Measurements from ENCODE around the gene GCNT1.
"Not testable (repeated sequence)": the region's sequence is repeated elsewhere in the genome, so short reads cannot be mapped to it uniquely, and the experiment has no call there.

GCNT1 gene

GRCh38 chr9:76444322-76444929 lies 14.6 kb upstream of the GCNT1 start:
- no peak for DNase-seq

DNA sequence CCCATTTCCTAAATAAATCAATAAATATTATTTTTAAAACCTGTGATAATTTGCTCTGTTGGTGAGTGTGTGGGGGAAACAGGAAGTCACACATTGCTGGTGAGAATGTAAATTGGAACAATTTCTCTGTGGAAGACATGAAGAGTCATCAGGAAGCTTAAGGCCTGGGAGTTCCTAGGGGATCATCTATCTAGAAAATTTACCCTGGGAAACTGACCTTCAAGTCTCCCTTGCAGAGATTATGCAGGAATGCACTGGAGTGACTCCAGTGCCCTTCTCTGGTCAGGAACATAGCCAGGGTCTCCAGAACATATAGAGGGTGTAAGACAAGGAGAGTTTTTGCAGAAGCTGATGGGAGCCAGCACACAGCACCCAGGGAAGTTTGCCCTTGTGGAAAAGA lies 13.0 kb upstream of the GCNT1 start:
- no peak for DNase-seq

DNA sequence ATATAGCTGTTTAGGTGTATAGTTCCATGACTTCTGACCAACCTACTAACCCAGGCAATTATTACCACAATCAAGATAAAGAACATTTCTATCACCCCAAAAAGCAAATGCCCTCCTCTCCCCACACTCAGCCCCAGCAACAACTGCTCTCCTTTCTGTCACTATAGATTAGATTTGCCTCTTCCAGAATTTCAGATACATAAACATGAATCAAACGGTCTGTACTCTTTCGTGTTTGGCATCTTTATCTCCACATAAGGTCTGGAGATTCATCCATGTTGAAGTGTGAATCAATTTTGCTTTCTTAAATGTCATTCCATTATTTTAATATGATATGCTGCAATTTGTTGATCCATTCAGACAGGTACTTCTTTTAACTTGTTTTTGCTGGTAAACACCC lies 10.5 kb upstream of the GCNT1 start:
- DNase-seq, result no peak

DNA sequence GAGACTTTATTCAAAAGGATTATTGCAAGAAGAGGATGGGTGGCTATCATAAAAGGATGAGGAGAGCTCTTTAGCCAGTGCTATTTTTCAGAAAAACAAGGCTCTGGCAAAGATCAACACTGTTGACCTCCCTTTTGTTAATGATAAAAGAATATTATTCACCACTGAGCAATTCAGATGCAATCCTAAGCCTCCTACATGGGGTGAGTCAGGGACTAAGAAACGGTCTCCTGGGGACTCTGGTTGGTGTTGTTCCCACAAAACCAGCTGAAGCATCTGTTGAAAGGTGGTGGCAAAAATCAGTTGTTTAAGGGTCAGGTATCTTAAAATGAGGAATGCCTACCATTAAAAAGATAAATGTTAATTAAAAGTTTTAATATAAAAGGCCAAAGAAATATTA lies 7.7 kb upstream of the GCNT1 start:
- DNase-seq, result no peak

DNA sequence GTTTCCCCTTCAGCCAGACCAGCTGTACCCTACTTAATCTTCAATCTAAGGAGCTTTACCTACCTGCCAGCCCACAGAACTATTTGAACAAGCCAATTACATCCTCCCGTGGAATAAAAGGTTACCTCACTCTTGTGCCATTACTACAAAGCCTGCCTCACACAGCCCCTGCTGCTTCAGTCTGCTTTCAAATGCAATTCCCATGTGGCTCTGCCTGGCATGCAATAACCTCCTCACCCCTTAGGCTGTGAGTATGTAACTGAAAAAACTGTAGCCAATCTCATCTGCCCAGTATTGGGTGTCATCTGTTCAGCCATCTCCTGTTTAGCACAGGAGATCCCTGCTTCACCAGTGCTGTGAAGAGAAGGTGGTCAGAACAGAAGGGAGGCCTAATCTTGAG lies 6.1 kb upstream of the GCNT1 start:
- DNase-seq, result peak; percentile 54

GRCh38 chr9:76453785-76454184 lies 5.2 kb upstream of the GCNT1 start:
- no peak for DNase-seq

- DNase-seq, result no peak
These were observed 4.7 kb upstream of the GCNT1 start for GRCh38 chr9:76454311-76454710.

GRCh38 chr9:76456202-76456926 lies 2.6 kb upstream of the GCNT1 start:
- peak; percentile 93 for DNase-seq

DNA sequence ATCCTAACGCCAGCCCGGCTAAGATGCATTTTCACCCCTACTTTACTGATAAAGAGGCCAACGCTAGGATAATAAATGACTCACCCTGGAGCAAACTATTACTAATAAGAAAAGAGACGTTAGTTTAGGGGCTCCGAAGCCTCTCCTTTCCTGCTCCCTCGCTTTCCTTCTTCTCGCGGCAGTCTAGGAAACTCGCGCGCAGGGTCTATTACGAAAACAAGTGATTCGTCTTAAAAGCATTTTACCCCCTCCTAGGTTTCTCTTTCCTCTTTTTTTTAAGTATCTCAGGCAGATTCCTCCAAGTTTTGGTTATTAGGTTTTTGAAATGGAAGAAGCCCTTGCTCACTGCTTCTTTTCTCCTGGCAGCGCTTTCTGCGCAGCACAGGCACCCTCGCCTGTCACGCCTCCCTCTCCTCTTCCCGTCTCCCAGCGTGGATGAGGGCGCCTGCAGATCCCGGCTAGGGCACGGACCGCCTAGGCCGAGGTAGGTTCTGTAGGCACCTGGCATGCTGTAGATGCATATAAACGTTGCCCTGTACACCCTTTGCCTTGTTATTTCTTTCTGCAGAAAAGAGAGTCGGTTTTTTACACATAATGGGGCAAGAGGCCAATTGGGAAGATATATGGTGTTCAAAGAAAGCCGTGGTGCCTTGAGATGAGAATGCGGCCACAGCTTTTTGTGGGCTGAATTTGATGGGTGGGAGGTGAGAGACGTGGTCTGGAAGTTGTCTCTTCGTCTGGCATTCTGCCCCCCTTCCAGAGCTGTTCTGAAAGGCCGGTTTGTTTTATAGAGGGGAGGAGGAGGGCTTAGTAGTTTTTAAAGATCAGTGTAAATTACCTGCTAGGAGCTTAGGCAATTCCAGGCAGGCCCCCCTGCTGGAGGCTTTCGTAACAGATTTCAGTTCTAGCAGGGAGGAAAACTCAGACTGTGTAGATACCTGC lies 983 bp downstream of the GCNT1 start:
- DNase-seq, result peak; percentile 72

DNA sequence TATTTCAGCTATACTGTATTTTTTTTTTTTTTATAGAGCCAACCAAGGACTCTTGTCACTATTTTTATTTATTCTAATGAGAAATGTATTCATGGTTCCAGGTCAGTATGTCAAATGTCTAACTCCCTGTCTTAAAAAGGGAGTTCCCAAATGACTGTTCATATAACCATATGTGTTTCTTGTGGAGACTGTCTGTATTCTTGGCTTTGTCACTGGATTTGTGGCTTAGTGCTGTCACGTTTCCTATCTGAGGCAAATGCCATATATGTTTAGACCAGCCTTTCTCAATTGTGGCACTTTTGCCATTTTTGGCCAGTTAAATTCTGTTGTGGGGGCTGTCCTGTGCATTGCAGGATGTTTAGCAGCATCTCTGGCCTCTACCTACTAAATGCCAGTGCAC lies 3.1 kb downstream of the GCNT1 start:
- DNase-seq, result no peak

DNA sequence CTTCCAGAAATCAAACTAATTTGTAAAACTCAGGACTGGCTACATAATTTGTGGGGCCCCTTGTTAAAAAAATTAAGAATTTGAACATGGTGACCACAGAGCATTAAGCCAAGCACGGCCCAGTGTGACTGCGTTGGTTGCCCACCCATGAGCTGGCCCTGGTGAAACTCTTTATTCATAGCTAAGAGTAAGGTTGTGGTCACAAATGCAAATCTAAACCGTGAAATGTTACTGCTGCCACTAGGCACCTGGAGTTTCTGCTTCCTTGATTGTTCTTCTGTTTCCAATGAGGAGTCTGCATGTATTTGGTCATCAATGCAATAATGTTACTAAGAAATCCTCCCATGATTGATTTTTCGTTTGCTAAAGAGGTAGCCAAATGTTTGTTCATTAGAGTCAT lies 4.2 kb downstream of the GCNT1 start:
- DNase-seq, result no peak

DNA sequence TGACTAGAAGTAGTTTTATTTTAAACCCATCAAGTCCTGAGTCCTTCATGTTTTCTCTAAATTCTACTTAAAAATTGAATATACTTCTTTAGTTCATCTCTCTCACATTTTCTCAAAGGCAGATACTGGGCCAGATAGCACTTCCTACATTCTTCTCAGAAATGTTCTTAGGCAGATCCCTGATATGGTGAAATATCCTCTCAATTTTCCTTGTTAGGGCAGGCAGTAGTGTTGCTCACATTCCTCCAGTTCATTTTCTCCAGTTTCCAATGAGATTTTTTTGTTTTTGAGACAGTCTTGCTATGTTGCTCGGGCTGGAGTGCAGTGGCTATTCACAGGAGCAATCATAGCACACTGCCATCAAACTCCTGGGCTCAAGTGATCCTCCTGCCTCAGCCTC lies 5.7 kb downstream of the GCNT1 start:
- no peak for DNase-seq

GRCh38 chr9:76465442-76466298 lies 6.7 kb downstream of the GCNT1 start:
- DNase-seq, result no peak

GRCh38 chr9:76466299-76466605 lies 7.3 kb downstream of the GCNT1 start:
- DNase-seq, result no peak

DNA sequence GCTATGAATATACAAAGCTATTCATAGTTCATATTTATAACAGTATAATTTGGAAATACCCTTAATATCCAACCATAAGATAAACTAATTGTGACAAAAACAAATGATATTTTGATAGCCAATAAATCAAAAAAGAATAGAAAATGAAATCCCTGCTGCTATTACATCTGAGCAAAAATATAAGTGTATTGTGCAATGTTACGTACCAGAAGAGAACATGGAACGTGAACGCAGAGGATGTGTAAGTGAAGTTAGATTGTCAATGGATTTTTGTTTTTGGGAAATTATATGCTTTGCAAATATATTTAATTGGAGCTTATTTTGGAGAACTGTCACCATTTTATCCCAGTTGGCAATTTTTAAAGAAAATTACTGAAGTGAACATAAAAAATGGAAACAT lies 15.4 kb downstream of the GCNT1 start:
- no peak for DNase-seq

GRCh38 chr9:76475686-76476085 lies 16.7 kb downstream of the GCNT1 start:
- no peak for DNase-seq

GRCh38 chr9:76477818-76478217 lies 18.8 kb downstream of the GCNT1 start:
- not testable (repeated sequence) for DNase-seq

- DNase-seq, result no peak
These were observed 19.2 kb downstream of the GCNT1 start for GRCh38 chr9:76478226-76478625.

GRCh38 chr9:76479337-76479736 lies 20.4 kb downstream of the GCNT1 start:
- DNase-seq, result not testable (repeated sequence)

DNA sequence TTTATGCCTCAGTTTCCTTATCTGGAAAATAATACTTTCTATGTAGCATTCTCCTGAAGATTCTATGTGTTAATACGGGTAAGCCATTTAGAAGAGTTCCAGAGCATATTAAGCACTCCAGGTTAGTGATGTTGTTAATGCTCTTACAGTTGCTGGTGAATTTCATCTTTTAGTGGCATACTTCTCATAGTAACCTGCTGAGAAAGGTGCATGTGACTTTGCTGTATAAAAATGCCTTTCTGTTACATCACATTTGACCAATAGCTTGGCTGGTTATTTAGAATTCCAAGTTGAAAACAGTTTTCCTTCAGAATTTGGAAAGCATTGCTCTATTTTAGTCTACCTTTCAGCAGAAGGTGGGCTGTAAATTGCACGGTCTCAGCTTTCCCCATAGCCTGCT lies 27.2 kb downstream of the GCNT1 start:
- DNase-seq, result no peak

GRCh38 chr9:76490249-76490990 lies 31.4 kb downstream of the GCNT1 start:
- DNase-seq, result no peak

GRCh38 chr9:76491056-76491455 lies 32.1 kb downstream of the GCNT1 start:
- not testable (repeated sequence) for DNase-seq
